HG02981 (cell line): ENCODE measurements around the gene RHOBTB3.
"Not testable (repeated sequence)": the region's sequence is repeated elsewhere in the genome, so short reads cannot be mapped to it uniquely, and the experiment has no call there.

Experiments
- ATAC-seq: cut with Tn5 transposase; IDR thresholded peaks from one replicate; pipeline ENCODE4 v1.9.1; 2021; ENCODE audit warnings: mild to moderate bottlenecking, moderate library complexity; ENCODE audit not compliant: unreplicated experiment

Gene RHOBTB3

GRCh38 chr5:95713246-95713645 lies 17.9 kb upstream of the RHOBTB3 start:
- ATAC-seq = not testable (repeated sequence)

GRCh38 chr5:95713960-95714710 lies 17.0 kb upstream of the RHOBTB3 start:
- no peak for ATAC-seq

GRCh38 chr5:95715799-95716461 lies 15.2 kb upstream of the RHOBTB3 start:
- ATAC-seq = no peak

DNA sequence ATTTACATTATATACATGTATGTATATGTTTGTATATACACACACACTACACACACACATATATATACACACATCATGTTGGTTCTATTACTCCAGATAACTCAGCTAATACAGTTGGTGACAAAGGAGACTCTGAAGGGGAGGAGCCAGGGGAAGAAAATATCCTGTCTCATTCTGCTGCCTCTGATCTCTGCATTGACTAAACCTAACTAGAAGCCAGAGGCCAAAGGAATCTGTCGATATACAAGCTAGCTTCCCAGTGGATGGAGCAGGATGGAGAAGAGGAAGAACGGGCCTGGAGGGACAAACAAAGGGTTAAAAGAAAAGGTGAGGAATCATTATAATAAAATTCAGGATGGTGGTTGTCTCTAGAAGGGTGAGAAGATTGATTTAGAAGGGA lies 13.7 kb upstream of the RHOBTB3 start:
- no peak for ATAC-seq

DNA sequence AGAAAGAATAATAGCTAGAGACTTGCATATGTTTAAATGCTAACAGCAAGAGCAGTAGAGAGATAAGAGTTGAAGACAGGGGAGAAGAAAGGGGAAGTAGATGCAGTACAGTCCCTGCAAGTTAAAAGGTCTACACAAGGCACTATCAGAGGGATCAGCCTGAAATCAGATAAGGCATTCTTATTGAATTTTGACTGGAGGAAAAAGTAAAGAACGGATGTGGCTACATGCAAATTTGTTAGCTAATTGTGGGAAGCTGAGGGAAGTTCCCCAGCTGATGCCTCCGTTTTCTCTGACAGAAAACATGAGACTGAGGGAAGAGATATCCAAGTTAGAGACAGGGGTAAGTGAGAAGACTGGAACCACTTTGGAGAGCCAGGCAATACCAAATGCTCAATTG lies 12.9 kb upstream of the RHOBTB3 start:
- peak; percentile 86 for ATAC-seq

- no peak for ATAC-seq
Observed at GRCh38 chr5:95718738-95719137, 12.4 kb upstream of the RHOBTB3 start.

GRCh38 chr5:95720094-95720786 lies 10.9 kb upstream of the RHOBTB3 start:
- ATAC-seq = no peak

- ATAC-seq = no peak
Observed at GRCh38 chr5:95721582-95722295, 9.4 kb upstream of the RHOBTB3 start.

GRCh38 chr5:95723632-95724369 lies 7.3 kb upstream of the RHOBTB3 start:
- no peak for ATAC-seq

DNA sequence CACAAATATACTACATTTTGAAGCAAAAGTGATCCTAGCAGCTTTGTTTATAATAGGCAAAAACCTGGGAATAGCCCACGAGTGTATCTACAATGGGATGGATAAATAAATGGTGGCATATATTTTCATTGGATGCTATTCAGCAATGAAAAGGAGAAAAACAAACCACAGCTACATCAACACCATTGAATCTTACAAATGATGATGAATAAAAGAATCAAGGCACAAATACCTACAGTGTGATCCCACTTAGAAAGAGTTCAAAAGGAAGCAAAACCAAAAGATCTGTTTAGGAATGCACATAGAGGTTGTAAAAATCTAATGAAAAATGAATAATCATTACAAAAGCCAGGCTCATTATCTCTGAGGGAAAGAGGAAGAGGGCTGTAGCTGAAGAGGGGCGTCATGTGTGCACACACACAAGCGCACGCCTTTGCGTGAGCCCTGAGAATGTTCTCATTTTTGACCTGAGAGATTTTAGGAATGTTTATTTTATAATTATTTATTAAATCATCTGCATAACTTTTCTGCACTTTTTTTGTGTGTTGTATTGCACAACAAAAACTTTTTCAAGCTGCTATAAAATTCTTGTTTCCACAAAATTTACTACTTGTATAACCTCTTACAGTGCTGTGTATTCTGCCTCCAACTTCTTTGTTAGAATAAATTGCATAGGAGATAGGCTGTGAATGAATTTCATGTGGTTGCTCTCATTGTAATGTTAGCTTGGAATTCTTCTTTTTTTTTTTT lies 5.9 kb upstream of the RHOBTB3 start:
- no peak for ATAC-seq

DNA sequence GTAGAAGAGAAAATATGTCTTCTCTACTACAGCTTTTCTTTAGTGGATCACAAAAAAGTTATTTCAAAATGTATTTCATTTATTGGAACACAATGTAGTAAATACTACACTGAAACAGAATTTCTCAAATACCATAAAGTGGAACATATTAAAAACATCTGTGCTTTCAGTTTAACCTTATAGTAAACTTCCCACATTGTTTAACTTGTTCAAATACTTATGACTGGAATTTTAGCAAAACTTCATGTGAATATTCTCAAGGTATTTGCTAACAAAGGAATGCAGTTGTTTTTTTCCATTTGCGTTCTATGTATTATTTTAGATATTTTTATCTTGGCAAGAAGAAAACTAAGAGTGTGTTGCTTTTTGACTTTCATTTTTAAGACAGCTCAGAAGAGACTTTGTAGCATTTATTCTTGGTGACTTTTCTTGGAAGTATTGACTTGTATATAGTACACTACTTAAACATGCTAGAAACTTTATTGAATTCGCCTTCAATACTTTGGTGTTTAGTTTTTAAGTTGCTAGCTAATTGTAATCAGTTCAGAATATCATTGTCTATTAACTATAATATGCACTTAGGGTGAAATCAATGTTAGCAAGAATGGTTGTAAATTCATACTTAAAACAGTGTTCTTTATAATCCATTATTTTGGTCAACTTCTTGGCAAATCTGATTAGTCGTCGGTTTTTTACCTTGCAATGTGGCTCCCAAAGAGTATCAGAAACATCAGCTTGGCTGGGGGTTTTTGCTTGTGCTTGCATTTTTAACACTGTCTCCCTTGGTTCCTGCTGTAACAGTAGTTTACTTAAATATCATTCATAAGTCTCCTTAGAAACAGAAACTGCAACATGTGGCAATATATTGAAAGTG lies 5.0 kb upstream of the RHOBTB3 start:
- no peak for ATAC-seq

DNA sequence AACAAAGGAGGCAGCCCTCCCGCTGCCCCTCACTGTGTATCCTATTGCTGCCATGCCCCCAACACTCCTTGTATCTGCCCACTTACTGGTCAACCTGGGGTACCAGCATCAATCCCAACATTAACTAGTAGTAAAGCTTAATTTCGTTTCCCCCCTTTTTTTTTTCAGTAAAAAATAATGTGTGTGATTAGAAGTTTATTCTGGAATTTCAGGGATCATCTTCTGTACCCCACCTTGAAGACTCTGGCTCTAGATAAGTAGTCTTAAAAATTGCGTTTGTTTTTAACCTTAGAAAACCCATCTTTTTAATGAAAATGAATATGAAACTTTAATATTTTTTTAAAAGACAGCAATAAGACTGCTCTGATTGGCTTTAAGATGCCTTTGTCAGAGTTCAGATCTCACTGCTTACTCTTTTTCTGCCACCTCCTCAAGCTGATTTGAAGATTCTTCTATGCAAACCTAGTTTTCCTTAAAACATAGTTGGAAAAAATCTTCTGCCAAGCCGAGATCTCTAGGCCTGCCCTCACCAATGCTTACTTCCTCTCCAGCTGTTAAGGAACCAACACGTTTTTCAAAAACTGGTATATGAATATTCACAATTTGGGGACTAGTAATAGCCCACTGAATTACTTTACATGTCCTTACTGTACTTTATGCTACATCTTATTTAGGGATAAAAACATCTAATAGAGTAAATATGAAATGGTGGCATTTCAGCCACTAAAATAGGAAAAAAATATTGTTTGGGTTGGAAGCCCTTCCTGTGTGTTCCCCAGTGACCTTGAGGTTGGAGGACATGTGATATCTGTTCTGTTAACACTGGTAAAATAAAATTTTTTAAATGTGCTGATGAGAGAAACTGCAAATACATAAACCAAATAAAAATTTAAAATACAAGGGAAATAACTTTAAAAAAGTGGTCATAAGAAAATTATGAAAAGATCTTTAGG lies 4.0 kb upstream of the RHOBTB3 start:
- ATAC-seq = no peak

- peak; percentile 44 for ATAC-seq
Observed at GRCh38 chr5:95727764-95728191, 3.4 kb upstream of the RHOBTB3 start.

DNA sequence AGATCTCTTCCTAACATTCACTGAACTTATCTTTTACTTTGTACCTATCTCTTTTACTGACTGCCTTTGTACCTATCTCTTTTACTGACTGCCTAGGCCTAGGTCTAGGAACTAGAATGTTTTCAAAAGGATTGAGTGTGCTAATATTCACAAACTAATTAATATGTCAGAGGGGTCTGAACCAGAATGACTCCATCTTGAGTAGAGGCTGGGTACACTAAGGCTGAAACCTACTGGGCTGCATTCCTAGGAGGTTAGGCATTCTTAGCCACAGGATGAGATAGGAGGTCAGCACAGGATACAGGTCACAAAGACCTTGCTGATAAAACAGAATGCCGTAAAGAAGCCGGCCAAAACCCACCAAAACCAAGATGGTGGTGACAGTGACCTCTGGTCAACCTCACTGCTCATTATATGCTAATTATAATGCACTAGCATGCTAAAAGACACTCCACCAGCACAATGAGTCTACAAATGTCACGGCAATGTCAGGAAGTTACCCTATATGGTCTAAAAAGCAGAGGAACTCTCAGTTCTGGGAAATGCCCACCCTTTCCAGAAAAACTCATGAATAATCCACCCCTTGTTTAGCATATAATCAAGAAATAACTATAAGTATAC lies 2.5 kb upstream of the RHOBTB3 start:
- no peak for ATAC-seq

- no peak for ATAC-seq
Observed at GRCh38 chr5:95729115-95730010, 1.8 kb upstream of the RHOBTB3 start.

DNA sequence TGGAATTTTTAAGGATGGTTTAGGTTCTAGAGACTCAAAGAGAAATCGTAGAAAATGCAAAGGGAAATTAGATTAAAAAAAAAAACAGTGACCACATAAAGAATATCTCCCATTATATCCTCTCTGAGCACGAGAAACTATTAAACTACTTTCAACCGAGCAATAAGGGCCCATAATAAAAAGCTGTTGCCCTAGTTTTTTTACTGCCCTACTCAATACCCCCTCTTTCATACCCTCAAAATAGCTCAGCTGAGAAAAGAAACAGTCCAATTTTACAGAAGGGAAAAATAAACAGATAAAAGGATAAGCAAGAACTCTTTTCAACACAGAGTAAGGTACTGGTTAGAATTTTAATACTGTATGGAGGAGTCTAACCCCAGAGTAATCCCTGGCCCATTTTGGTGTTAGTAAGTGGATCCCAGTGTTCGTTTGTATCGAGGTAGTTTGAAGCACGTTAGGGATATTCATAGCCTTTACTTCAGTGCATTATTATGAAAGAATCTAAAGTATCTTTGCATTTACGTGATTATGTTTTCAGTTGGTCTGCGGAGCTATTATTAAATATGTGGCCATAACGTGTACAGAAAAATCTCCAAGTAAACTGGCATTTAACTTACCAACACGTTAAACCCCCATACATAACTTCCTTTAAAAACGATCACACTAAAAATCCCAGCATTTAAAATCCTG lies 980 bp upstream of the RHOBTB3 start:
- no peak for ATAC-seq
